Measurements from ENCODE around the gene DGKI. TPM values are rescaled to one million over a fixed set of nuclear protein-coding genes. Genes with fewer than 3 reads are reported as not detected.
"Not testable (repeated sequence)": the region's sequence is repeated elsewhere in the genome, so short reads cannot be mapped to it uniquely, and the experiment has no call there.

The DGKI gene
- total RNA-seq, 1 experiment from 2014 or later = not detected

DNA sequence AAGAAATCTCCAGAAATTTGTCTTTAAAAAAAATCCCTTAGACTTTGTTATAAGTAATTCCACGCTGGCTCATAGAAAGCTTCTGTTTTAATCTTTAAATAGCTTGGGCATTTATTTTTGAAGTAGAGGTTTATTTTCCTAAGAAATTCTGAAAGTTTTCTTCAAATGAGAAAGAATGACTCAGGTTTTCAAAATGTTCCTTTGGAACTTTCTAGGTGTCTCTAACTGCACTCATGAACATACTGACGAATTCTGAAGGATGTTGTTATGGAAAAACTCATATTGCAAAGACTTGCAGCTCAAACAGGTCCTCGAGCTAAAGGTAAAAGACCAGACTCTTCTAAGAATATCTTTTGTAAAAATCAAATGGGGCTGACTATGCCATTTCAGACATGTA, 10.7 kb downstream of the DGKI start:
- H4K20me1 ChIP-seq (ENCODE audit: insufficient read depth, low read depth, low read length) = no peaks in the 10 kb centered on the region
- H3K36me3 ChIP-seq (ENCODE audit: insufficient read depth, low read length) = no peaks in the 10 kb centered on the region
- H3K4me1 ChIP-seq (ENCODE audit: low read length) = no peaks in the 10 kb centered on the region
- H3K27ac ChIP-seq (ENCODE audit: low read length) = no peak overlapping the region
- no peaks in the 10 kb centered on the region for H3K27me3 ChIP-seq (ENCODE audit: low read length)
- no peak overlapping the region for H2AFZ ChIP-seq (ENCODE audit: low read length)
- no peaks in the 10 kb centered on the region for H3K9me2 ChIP-seq (replicated peaks; ENCODE audit: insufficient read depth, low read length)
- H3K9ac ChIP-seq (ENCODE audit: low read length) = no peak overlapping the region
- DNase-seq = no peak
- no peak overlapping the region for H3K4me3 ChIP-seq (ENCODE audit: low read length)
- H3K9me3 ChIP-seq (ENCODE audit: low read length) = no peaks in the 10 kb centered on the region
- no peaks in the 10 kb centered on the region for H3K79me2 ChIP-seq (ENCODE audit: low read length)
- H3K4me2 ChIP-seq (ENCODE audit: low read depth, low read length, poor library complexity, severe bottlenecking) = no peak overlapping the region

- no peaks in the 10 kb centered on the region for H3K27me3 ChIP-seq (ENCODE audit: low read length)
- DNase-seq = no peak
- no peaks in the 10 kb centered on the region for H3K79me2 ChIP-seq (ENCODE audit: low read length)
- H3K9me3 ChIP-seq (ENCODE audit: low read length) = no peaks in the 10 kb centered on the region
- no peak overlapping the region for H3K9ac ChIP-seq (ENCODE audit: low read length)
- H2AFZ ChIP-seq (ENCODE audit: low read length) = no peak overlapping the region
- H3K27ac ChIP-seq (ENCODE audit: low read length) = no peak overlapping the region
- no peak overlapping the region for H3K4me3 ChIP-seq (ENCODE audit: low read length)
- no peak overlapping the region for H3K4me2 ChIP-seq (ENCODE audit: low read depth, low read length, poor library complexity, severe bottlenecking)
- H3K36me3 ChIP-seq (ENCODE audit: insufficient read depth, low read length) = no peaks in the 10 kb centered on the region
- no peaks in the 10 kb centered on the region for H3K9me2 ChIP-seq (replicated peaks; ENCODE audit: insufficient read depth, low read length)
- no peaks in the 10 kb centered on the region for H3K4me1 ChIP-seq (ENCODE audit: low read length)
- H4K20me1 ChIP-seq (ENCODE audit: insufficient read depth, low read depth, low read length) = no peaks in the 10 kb centered on the region
Observed at GRCh38 chr7:137835486-137836112, 11.2 kb downstream of the DGKI start.

DNA sequence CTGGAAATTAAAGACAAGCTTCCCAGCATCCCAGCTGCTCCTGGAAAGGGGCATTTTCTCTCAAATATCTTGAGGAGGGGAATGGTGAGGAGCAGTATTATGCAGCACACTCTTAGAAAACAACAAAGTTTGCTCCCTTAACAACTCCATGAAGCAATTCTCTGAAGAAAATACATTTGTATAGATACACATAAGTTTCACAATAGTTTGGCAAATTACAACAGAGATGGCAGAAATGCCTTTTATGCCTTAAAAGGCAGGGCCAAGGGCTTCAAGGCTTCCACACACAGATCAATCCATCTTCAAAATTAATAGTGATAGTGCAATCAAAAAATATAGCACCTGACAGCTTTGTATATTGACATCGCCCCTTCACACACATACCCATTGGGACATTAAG, 12.2 kb downstream of the DGKI start:
- Histone ChIP-seq H3K9me3 (ENCODE audit: low read length) (no peaks in the 10 kb centered on the region), H3K9ac (ENCODE audit: low read length) (no peak overlapping the region), H3K4me1 (ENCODE audit: low read length) (no peaks in the 10 kb centered on the region), H3K27me3 (ENCODE audit: low read length) (no peaks in the 10 kb centered on the region), H3K79me2 (ENCODE audit: low read length) (no peaks in the 10 kb centered on the region), H3K27ac (ENCODE audit: low read length) (no peak overlapping the region), H3K4me3 (ENCODE audit: low read length) (no peak overlapping the region), H3K9me2 (replicated peaks; ENCODE audit: insufficient read depth, low read length) (no peaks in the 10 kb centered on the region), H4K20me1 (ENCODE audit: insufficient read depth, low read depth, low read length) (no peaks in the 10 kb centered on the region), H3K36me3 (ENCODE audit: insufficient read depth, low read length) (no peaks in the 10 kb centered on the region), H3K4me2 (ENCODE audit: low read depth, low read length, poor library complexity, severe bottlenecking) (no peak overlapping the region), H2AFZ (ENCODE audit: low read length) (no peak overlapping the region)
- DNase-seq = no peak

DNA sequence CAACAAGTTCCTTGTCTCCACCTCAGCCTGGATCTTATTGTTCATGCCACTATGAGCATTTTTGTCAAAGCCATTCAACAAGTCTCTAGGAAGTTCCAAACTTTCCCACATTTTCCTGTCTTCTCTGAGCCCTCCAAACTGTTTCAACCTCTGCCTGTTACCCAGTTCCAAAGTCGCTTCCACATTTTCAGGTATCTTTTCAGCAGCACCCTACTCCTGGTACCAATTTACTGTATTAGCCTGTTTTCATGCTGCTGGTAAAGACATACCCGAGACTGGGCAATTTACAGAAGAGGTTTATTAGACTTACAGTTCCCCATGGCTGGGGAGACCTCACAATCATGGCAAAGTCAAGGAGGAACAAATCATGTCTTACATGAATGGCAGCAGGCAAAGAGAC, 13.8 kb downstream of the DGKI start:
- H3K79me2 ChIP-seq (ENCODE audit: low read length); H4K20me1 ChIP-seq (ENCODE audit: insufficient read depth, low read depth, low read length); H3K9me3 ChIP-seq (ENCODE audit: low read length); DNase-seq; H3K4me2 ChIP-seq (ENCODE audit: low read depth, low read length, poor library complexity, severe bottlenecking); H2AFZ ChIP-seq (ENCODE audit: low read length); H3K4me1 ChIP-seq (ENCODE audit: low read length); H3K9ac ChIP-seq (ENCODE audit: low read length); H3K36me3 ChIP-seq (ENCODE audit: insufficient read depth, low read length); H3K4me3 ChIP-seq (ENCODE audit: low read length); H3K9me2 ChIP-seq (replicated peaks; ENCODE audit: insufficient read depth, low read length); H3K27ac ChIP-seq (ENCODE audit: low read length); H3K27me3 ChIP-seq (ENCODE audit: low read length): not testable (repeated sequence)

GRCh38 chr7:137832382-137832781, 14.4 kb downstream of the DGKI start:
- H4K20me1 ChIP-seq (ENCODE audit: insufficient read depth, low read depth, low read length) = no peaks in the 10 kb centered on the region
- no peak overlapping the region for H3K4me2 ChIP-seq (ENCODE audit: low read depth, low read length, poor library complexity, severe bottlenecking)
- no peak overlapping the region for H3K27ac ChIP-seq (ENCODE audit: low read length)
- H3K36me3 ChIP-seq (ENCODE audit: insufficient read depth, low read length) = no peaks in the 10 kb centered on the region
- no peaks in the 10 kb centered on the region for H3K9me3 ChIP-seq (ENCODE audit: low read length)
- no peaks in the 10 kb centered on the region for H3K9me2 ChIP-seq (replicated peaks; ENCODE audit: insufficient read depth, low read length)
- no peaks in the 10 kb centered on the region for H3K79me2 ChIP-seq (ENCODE audit: low read length)
- no peak overlapping the region for H3K9ac ChIP-seq (ENCODE audit: low read length)
- H3K4me1 ChIP-seq (ENCODE audit: low read length) = no peaks in the 10 kb centered on the region
- no peak for DNase-seq
- H3K27me3 ChIP-seq (ENCODE audit: low read length) = no peaks in the 10 kb centered on the region
- no peak overlapping the region for H3K4me3 ChIP-seq (ENCODE audit: low read length)
- H2AFZ ChIP-seq (ENCODE audit: low read length) = no peak overlapping the region

GRCh38 chr7:137831555-137831954, 15.2 kb downstream of the DGKI start:
- H3K79me2 ChIP-seq (ENCODE audit: low read length); H2AFZ ChIP-seq (ENCODE audit: low read length); H4K20me1 ChIP-seq (ENCODE audit: insufficient read depth, low read depth, low read length); H3K9me3 ChIP-seq (ENCODE audit: low read length); H3K4me1 ChIP-seq (ENCODE audit: low read length); H3K9me2 ChIP-seq (replicated peaks; ENCODE audit: insufficient read depth, low read length); H3K27me3 ChIP-seq (ENCODE audit: low read length); DNase-seq; H3K36me3 ChIP-seq (ENCODE audit: insufficient read depth, low read length); H3K9ac ChIP-seq (ENCODE audit: low read length); H3K4me3 ChIP-seq (ENCODE audit: low read length); H3K27ac ChIP-seq (ENCODE audit: low read length); H3K4me2 ChIP-seq (ENCODE audit: low read depth, low read length, poor library complexity, severe bottlenecking): not testable (repeated sequence)

DNA sequence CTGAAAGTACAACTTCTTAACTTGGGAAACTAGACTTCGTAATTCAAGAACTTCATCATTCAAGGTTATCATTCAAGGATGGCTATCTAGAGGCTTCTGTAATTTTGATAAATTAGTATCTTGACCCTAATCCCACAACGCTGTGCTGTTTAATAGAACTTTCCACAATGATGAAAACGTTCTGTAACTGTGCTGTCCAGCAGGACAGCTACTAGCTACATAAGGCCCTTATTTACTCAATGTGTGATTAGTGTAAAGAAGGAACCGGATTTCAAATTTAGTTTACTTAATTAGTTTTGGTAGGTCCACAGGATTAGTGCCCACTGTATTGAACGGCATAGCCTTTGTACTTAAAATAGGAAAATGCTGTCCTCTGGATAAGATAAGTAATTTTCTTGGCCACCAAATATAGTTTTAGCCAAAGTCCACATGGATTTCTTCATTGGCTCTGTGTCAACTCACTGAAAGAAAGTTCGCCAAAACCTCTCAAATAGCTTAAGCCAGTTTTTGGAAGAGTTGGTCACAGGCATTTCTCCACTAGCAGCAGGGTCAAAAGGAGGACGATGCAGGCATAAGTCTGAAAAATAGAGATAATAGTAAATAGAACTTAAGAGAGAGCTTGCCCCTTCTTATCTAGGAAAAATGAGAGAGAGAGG, 17.3 kb downstream of the DGKI start:
- Histone ChIP-seq H3K79me2 (ENCODE audit: low read length) (no peaks in the 10 kb centered on the region), H3K27ac (ENCODE audit: low read length) (no peak overlapping the region), H3K9me3 (ENCODE audit: low read length) (no peaks in the 10 kb centered on the region)

GRCh38 chr7:137828456-137828855, 18.3 kb downstream of the DGKI start:
- H2AFZ ChIP-seq (ENCODE audit: low read length) = no peak overlapping the region
- DNase-seq = no peak
- no peaks in the 10 kb centered on the region for H3K79me2 ChIP-seq (ENCODE audit: low read length)
- no peak overlapping the region for H3K27ac ChIP-seq (ENCODE audit: low read length)
- H3K4me1 ChIP-seq (ENCODE audit: low read length) = no peaks in the 10 kb centered on the region
- H3K9me3 ChIP-seq (ENCODE audit: low read length) = no peaks in the 10 kb centered on the region
- H3K4me3 ChIP-seq (ENCODE audit: low read length) = no peak overlapping the region
- no peaks in the 10 kb centered on the region for H3K9me2 ChIP-seq (replicated peaks; ENCODE audit: insufficient read depth, low read length)
- H4K20me1 ChIP-seq (ENCODE audit: insufficient read depth, low read depth, low read length) = no peaks in the 10 kb centered on the region
- no peak overlapping the region for H3K9ac ChIP-seq (ENCODE audit: low read length)
- H3K36me3 ChIP-seq (ENCODE audit: insufficient read depth, low read length) = no peaks in the 10 kb centered on the region
- H3K27me3 ChIP-seq (ENCODE audit: low read length) = no peaks in the 10 kb centered on the region
- H3K4me2 ChIP-seq (ENCODE audit: low read depth, low read length, poor library complexity, severe bottlenecking) = no peak overlapping the region

More for the DNA sequence above, 17.3 kb downstream of the DGKI start:
- no peaks in the 10 kb centered on the region for H4K20me1 ChIP-seq (ENCODE audit: insufficient read depth, low read depth, low read length)
- H3K4me3 ChIP-seq (ENCODE audit: low read length) = no peak overlapping the region
- H3K9ac ChIP-seq (ENCODE audit: low read length) = no peak overlapping the region
- H2AFZ ChIP-seq (ENCODE audit: low read length) = no peak overlapping the region
- H3K4me1 ChIP-seq (ENCODE audit: low read length) = no peaks in the 10 kb centered on the region
- no peaks in the 10 kb centered on the region for H3K9me2 ChIP-seq (replicated peaks; ENCODE audit: insufficient read depth, low read length)
- no peak overlapping the region for H3K4me2 ChIP-seq (ENCODE audit: low read depth, low read length, poor library complexity, severe bottlenecking)
- H3K27me3 ChIP-seq (ENCODE audit: low read length) = no peaks in the 10 kb centered on the region
- no peaks in the 10 kb centered on the region for H3K36me3 ChIP-seq (ENCODE audit: insufficient read depth, low read length)
- DNase-seq = no peak

Data from Karpas-422 (cell line).